OCI-M2 (cell line): Measurements from ENCODE around the gene ZMIZ1.
"Not testable (repeated sequence)": the region's sequence is repeated elsewhere in the genome, so short reads cannot be mapped to it uniquely, and the experiment has no call there.

Source experiments
- DNase-seq: peaks from one replicate; lab custom pipeline; 2025; ENCODE audit not compliant: unreplicated experiment; lab: John Stamatoyannopoulos, UW

The ZMIZ1 gene

GRCh38 chr10:79279047-79279446 lies 210.3 kb downstream of the ZMIZ1 start:
- DNase-seq = not testable (repeated sequence)

- no peak for DNase-seq
Observed at GRCh38 chr10:79280956-79281355, 212.2 kb downstream of the ZMIZ1 start.

- DNase-seq = no peak
Observed at GRCh38 chr10:79282388-79282787, 213.6 kb downstream of the ZMIZ1 start.

- DNase-seq = no peak
Observed at GRCh38 chr10:79283616-79284015, 214.8 kb downstream of the ZMIZ1 start.

- no peak for DNase-seq
Observed at GRCh38 chr10:79284158-79284871, 215.5 kb downstream of the ZMIZ1 start.

- DNase-seq = no peak
Observed at GRCh38 chr10:79285315-79286197, 216.8 kb downstream of the ZMIZ1 start.

GRCh38 chr10:79286318-79286951 lies 217.7 kb downstream of the ZMIZ1 start:
- DNase-seq = no peak

GRCh38 chr10:79287973-79288723 lies 219.4 kb downstream of the ZMIZ1 start:
- DNase-seq = no peak

GRCh38 chr10:79289801-79290200 lies 221.0 kb downstream of the ZMIZ1 start:
- DNase-seq = no peak

- no peak for DNase-seq
Observed at GRCh38 chr10:79292026-79292766, 223.4 kb downstream of the ZMIZ1 start.

GRCh38 chr10:79292891-79293746 lies 224.4 kb downstream of the ZMIZ1 start:
- no peak for DNase-seq

- DNase-seq = no peak
Observed at GRCh38 chr10:79293841-79294581, 225.2 kb downstream of the ZMIZ1 start.

- no peak for DNase-seq
Observed at GRCh38 chr10:79295563-79295962, 226.8 kb downstream of the ZMIZ1 start.

- no peak for DNase-seq
Observed at GRCh38 chr10:79296431-79296830, 227.7 kb downstream of the ZMIZ1 start.

GRCh38 chr10:79298403-79299244 lies 229.9 kb downstream of the ZMIZ1 start:
- DNase-seq = no peak

GRCh38 chr10:79299397-79300241 lies 230.9 kb downstream of the ZMIZ1 start:
- no peak for DNase-seq

GRCh38 chr10:79300711-79301110 lies 231.9 kb downstream of the ZMIZ1 start:
- DNase-seq = no peak
